Stimulated activated naive B cell treated with anti-CD40 and anti-IgM and Interleukin-4, amounts not matched to agents 10 μg/mL and 1 μg/mL and 100 μg/mL, for 72 hours (primary cell): ENCODE data around the gene GPR37.

Experiments
- ATAC-seq, 2 donors: fragments of 150-1000 bp; cut with Tn5 transposase; replicated peaks; 2 replicates each; pipeline ENCODE4 v1.10.0; 2021; ENCODE audit warnings: moderate library complexity in 1 of 2
- DNase-seq: peaks from one replicate; pipeline ENCODE4 v3.0.0; 2021
- H3K27ac Mint-ChIP-seq: one replicate; pipeline ENCODE4 v1.8.0; 2022; ENCODE audit warnings: mild to moderate bottlenecking, mixed read lengths
- H3K27me3 Mint-ChIP-seq, 2 donors: one replicate each; pipeline ENCODE4 v1.8.0; 2022; ENCODE audit warnings: mixed read lengths in 2 of 2
- H3K36me3 Mint-ChIP-seq, 2 donors: one replicate each; pipeline ENCODE4 v1.8.0; 2022; ENCODE audit warnings: mixed read lengths in 2 of 2, mild to moderate bottlenecking in 1 of 2
- H3K4me1 Mint-ChIP-seq, 2 donors: one replicate each; pipeline ENCODE4 v1.8.0; 2022; ENCODE audit warnings: mixed read lengths in 2 of 2, mild to moderate bottlenecking in 1 of 2
- H3K4me3 Mint-ChIP-seq, 2 donors: one replicate each; pipeline ENCODE4 v1.8.0; 2022; ENCODE audit warnings: mild to moderate bottlenecking in 2 of 2, mixed read lengths in 2 of 2, moderate library complexity in 1 of 2
- H3K9me3 Mint-ChIP-seq, 2 donors: one replicate each; pipeline ENCODE4 v1.8.0; 2022; ENCODE audit warnings: mixed read lengths in 2 of 2, mild to moderate bottlenecking in 1 of 2

GPR37 gene

GRCh38 chr7:124724507-124725192 lies 40.9 kb downstream of the GPR37 start:
- no peak overlapping the region for H3K4me3 Mint-ChIP-seq
- H3K27me3 Mint-ChIP-seq, result no peaks in the 10 kb centered on the region
- H3K4me1 Mint-ChIP-seq, result no peaks in the 10 kb centered on the region
- no peak overlapping the region for H3K27ac Mint-ChIP-seq
- H3K36me3 Mint-ChIP-seq, result no peaks in the 10 kb centered on the region
- no peak for ATAC-seq
- H3K9me3 Mint-ChIP-seq, result peaks cover 1 to 3% of the 10 kb centered on the region in 2 donors
- DNase-seq, result no peak

DNA sequence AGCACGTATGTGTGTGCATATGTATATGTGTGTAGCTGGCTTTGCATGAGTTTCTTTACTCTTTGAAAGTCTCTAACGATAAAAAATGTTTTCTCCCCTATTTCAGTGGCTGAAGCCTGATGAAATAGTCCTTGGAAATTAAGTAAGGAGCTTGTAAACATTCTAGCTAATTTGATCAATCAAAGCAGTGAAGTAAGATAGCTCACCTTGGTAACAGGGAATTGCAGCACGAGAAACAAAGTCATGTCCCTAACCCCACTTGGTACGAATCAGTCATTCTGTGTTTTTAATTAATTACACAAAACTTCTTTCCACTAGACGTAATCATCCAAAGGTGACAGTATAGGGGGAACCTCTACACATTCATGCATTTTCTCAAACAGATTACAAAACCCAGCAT lies 41.5 kb downstream of the GPR37 start:
- Mint-ChIP-seq H3K36me3 (no peaks in the 10 kb centered on the region), H3K27me3 (no peaks in the 10 kb centered on the region), H3K9me3 (no peaks in the 10 kb centered on the region), H3K4me3 (no peak overlapping the region), H3K4me1 (no peaks in the 10 kb centered on the region), H3K27ac (no peak overlapping the region)
- ATAC-seq (no peak), DNase-seq (no peak)

GRCh38 chr7:124723012-124723411 lies 42.6 kb downstream of the GPR37 start:
- H3K9me3 Mint-ChIP-seq, result no peaks in the 10 kb centered on the region
- H3K27me3 Mint-ChIP-seq, result no peaks in the 10 kb centered on the region
- ATAC-seq, result no peak
- H3K4me1 Mint-ChIP-seq, result no peaks in the 10 kb centered on the region
- H3K27ac Mint-ChIP-seq, result no peak overlapping the region
- DNase-seq, result no peak
- no peaks in the 10 kb centered on the region for H3K36me3 Mint-ChIP-seq
- H3K4me3 Mint-ChIP-seq, result no peak overlapping the region

GRCh38 chr7:124722292-124722691 lies 43.3 kb downstream of the GPR37 start:
- no peak overlapping the region for H3K27ac Mint-ChIP-seq
- ATAC-seq (no peak), DNase-seq (no peak)
- H3K9me3 Mint-ChIP-seq, result no peaks in the 10 kb centered on the region
- H3K36me3 Mint-ChIP-seq, result no peaks in the 10 kb centered on the region
- no peak overlapping the region for H3K4me3 Mint-ChIP-seq
- H3K27me3 Mint-ChIP-seq, result no peaks in the 10 kb centered on the region
- H3K4me1 Mint-ChIP-seq, result no peaks in the 10 kb centered on the region

DNA sequence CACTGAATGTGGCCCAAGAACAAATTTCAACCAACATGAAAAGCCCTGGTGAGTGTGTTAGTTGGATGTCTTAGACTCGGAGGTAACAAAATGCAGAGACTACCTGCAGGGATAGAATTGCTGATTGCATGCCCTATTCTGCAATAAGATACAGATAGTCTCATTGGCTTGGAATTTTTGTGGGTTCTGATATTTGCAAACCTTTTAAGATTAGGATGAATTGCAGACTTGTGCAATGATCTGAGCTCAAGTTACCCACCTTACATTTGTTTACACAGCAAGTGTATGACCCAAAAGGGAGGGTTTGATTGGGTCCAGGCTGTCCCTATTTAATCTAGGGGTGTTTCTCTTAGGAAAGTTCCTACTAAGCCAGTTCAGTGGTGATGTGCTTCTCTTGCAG lies 45.4 kb downstream of the GPR37 start:
- Mint-ChIP-seq H3K27ac (no peak overlapping the region), H3K9me3 (peaks cover 0 to 2% of the 10 kb centered on the region in 2 donors), H3K27me3 (no peaks in the 10 kb centered on the region), H3K36me3 (no peaks in the 10 kb centered on the region), H3K4me1 (no peaks in the 10 kb centered on the region), H3K4me3 (no peak overlapping the region)
- no peak for DNase-seq
- no peak for ATAC-seq

DNA sequence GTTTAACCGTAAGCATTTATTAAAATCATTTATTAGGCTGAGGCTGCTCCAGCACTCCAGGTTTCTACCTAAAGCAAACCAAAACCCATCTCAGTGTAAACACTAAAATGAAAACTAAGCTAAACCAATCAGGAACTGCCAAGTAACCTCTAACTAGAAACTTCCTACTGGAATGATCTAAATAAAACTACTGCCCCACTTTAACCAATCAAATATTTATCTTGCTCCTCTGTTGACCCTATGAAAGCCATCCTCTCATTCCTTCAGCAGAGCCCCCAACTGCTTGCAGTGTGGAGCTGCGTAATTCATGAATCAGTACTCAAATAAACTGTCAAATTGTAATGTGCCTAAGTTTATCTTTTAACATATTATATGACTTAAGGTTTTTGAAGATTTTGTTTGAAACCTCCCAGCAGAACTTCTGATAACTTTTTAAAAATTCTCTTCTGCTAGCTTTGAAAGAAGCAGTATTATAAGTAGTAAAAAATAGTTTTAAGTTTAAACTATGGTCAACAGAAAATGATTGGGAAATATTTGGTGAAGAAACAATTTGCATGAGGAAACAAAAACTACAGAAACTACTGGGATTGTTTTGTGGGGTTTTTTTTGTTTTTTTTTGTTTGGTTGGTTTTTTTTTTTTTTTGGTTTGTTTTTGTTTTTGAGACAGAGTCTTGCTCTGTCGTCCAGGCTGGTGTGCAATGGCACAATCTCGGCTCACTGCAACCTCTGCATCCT lies 47.4 kb downstream of the GPR37 start:
- H3K4me3 Mint-ChIP-seq, result no peak overlapping the region
- H3K9me3 Mint-ChIP-seq, result peaks cover 0 to 2% of the 10 kb centered on the region in 2 donors
- no peaks in the 10 kb centered on the region for H3K4me1 Mint-ChIP-seq
- ATAC-seq (no peak), DNase-seq (no peak)
- H3K27me3 Mint-ChIP-seq, result no peaks in the 10 kb centered on the region
- H3K36me3 Mint-ChIP-seq, result no peaks in the 10 kb centered on the region
- H3K27ac Mint-ChIP-seq, result no peak overlapping the region

GRCh38 chr7:124716894-124717293 lies 48.7 kb downstream of the GPR37 start:
- H3K27ac Mint-ChIP-seq, result no peak overlapping the region
- no peak overlapping the region for H3K4me3 Mint-ChIP-seq
- no peaks in the 10 kb centered on the region for H3K4me1 Mint-ChIP-seq
- DNase-seq (no peak), ATAC-seq (no peak)
- H3K36me3 Mint-ChIP-seq, result no peaks in the 10 kb centered on the region
- peaks cover 0 to 2% of the 10 kb centered on the region in 2 donors for H3K9me3 Mint-ChIP-seq
- H3K27me3 Mint-ChIP-seq, result no peaks in the 10 kb centered on the region

GRCh38 chr7:124713086-124713485 lies 52.5 kb downstream of the GPR37 start:
- Mint-ChIP-seq H3K4me1 (no peaks in the 10 kb centered on the region), H3K9me3 (peaks cover 8 to 11% of the 10 kb centered on the region in 2 donors), H3K27ac (no peak overlapping the region), H3K4me3 (no peak overlapping the region), H3K36me3 (no peaks in the 10 kb centered on the region), H3K27me3 (no peaks in the 10 kb centered on the region)
- no peak for DNase-seq
- ATAC-seq, result no peak

- DNase-seq, result no peak
- no peaks in the 10 kb centered on the region for H3K36me3 Mint-ChIP-seq
- no peak overlapping the region for H3K27ac Mint-ChIP-seq
- peaks cover 19 to 20% of the 10 kb centered on the region in 2 donors for H3K9me3 Mint-ChIP-seq
- H3K4me1 Mint-ChIP-seq, result no peaks in the 10 kb centered on the region
- H3K27me3 Mint-ChIP-seq, result no peaks in the 10 kb centered on the region
- H3K4me3 Mint-ChIP-seq, result no peak overlapping the region
- no peak for ATAC-seq
These were observed 53.6 kb downstream of the GPR37 start for GRCh38 chr7:124712017-124712416.

DNA sequence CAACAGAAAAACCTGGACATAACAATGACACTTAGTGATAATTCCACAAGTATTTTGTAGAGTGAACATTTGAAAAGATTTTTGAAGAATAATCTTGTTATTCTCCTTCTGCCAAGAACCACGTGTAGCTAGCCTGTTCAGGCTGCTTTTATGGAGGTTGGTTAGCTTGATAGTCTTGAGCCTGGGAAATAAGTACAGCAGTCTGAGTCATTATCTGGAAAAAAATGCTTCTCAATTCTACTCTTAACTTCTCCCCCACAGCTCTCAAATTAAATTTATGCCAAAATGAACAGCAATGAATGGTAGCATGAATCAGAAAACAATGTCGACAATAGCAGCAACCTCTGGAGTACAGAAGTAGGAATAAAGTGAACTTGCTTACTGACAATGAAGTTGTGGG lies 63.2 kb downstream of the GPR37 start:
- no peaks in the 10 kb centered on the region for H3K27me3 Mint-ChIP-seq
- no peak overlapping the region for H3K4me3 Mint-ChIP-seq
- DNase-seq (no peak), ATAC-seq (no peak)
- H3K4me1 Mint-ChIP-seq, result no peaks in the 10 kb centered on the region
- H3K36me3 Mint-ChIP-seq, result no peaks in the 10 kb centered on the region
- no peak overlapping the region for H3K27ac Mint-ChIP-seq
- H3K9me3 Mint-ChIP-seq, result peaks cover 8 to 15% of the 10 kb centered on the region in 2 donors

- no peak overlapping the region for H3K4me3 Mint-ChIP-seq
- H3K4me1 Mint-ChIP-seq, result no peaks in the 10 kb centered on the region
- H3K36me3 Mint-ChIP-seq, result no peaks in the 10 kb centered on the region
- DNase-seq (no peak), ATAC-seq (no peak)
- H3K27ac Mint-ChIP-seq, result no peak overlapping the region
- peaks cover 5 to 10% of the 10 kb centered on the region in 2 donors for H3K9me3 Mint-ChIP-seq
- no peaks in the 10 kb centered on the region for H3K27me3 Mint-ChIP-seq
These were observed 63.6 kb downstream of the GPR37 start for GRCh38 chr7:124701955-124702354.

DNA sequence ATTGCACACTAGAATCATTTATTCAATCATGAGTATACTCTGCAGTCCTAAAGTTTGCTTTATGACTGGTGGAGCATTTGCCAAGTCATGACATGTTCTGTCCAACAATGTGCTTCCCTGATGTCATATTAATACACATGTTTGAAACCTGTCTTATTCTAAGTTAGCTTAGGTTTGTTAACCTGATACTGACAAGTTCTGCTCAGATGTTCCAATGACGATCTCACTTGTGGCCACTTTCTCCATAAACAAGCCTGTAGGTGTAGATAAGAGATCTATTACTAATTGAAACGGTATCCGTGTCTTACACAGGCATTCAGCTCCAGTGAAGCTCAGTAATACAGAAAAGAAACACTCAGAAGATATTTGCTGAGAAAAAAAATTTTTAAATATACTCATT lies 64.9 kb downstream of the GPR37 start:
- no peaks in the 10 kb centered on the region for H3K27me3 Mint-ChIP-seq
- H3K27ac Mint-ChIP-seq, result no peak overlapping the region
- H3K9me3 Mint-ChIP-seq, result peaks cover 3 to 8% of the 10 kb centered on the region in 2 donors
- no peaks in the 10 kb centered on the region for H3K4me1 Mint-ChIP-seq
- ATAC-seq (no peak), DNase-seq (no peak)
- H3K36me3 Mint-ChIP-seq, result no peaks in the 10 kb centered on the region
- H3K4me3 Mint-ChIP-seq, result no peak overlapping the region

DNA sequence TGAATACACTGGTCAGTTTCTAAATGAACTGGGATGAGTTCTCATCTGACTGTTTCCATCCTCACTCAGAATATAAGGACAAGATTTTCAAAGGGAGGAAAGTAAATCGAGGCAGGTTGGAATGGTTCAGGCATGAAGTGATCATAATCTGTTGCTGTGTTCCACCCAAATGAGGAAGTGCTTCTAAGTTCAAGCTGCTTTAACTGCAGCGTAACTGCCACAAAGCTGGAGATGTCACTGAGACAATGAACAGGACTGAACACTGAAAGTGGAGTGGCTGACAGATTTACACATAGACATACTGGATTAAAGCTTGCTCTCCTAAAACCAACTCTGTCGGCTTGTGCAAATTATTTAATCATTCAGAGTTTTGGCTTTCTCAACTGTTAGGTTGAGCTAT lies 66.6 kb downstream of the GPR37 start:
- H3K9me3 Mint-ChIP-seq, result peaks cover 5 to 11% of the 10 kb centered on the region in 2 donors
- no peak overlapping the region for H3K27ac Mint-ChIP-seq
- H3K4me1 Mint-ChIP-seq, result no peaks in the 10 kb centered on the region
- H3K4me3 Mint-ChIP-seq, result no peak overlapping the region
- H3K36me3 Mint-ChIP-seq, result no peaks in the 10 kb centered on the region
- ATAC-seq, result no peak
- no peak for DNase-seq
- H3K27me3 Mint-ChIP-seq, result no peaks in the 10 kb centered on the region

DNA sequence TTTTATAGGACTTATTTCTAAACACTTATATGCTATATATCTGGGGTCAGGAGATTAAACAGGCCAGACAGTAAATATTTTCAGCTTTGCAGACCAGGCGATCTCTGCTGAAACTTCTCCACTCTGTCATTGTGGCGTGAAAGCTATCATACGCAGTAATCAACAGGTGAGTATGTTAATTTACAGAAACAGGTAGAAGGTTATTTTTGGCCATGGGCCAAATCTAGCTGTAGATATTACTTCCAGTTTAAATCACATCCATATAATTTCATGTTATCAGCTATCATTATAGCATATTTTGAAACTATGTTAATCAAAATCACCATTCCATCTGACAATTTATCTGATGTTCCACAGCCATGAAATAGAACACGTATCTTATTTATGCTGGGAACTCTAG lies 67.8 kb downstream of the GPR37 start:
- no peaks in the 10 kb centered on the region for H3K27me3 Mint-ChIP-seq
- DNase-seq, result no peak
- peaks cover 5 to 7% of the 10 kb centered on the region in 2 donors for H3K9me3 Mint-ChIP-seq
- ATAC-seq, result no peak
- no peaks in the 10 kb centered on the region for H3K36me3 Mint-ChIP-seq
- no peaks in the 10 kb centered on the region for H3K4me1 Mint-ChIP-seq
- H3K4me3 Mint-ChIP-seq, result no peak overlapping the region
- H3K27ac Mint-ChIP-seq, result no peak overlapping the region
